ENCODE measurements around the gene MACC1. TPM values are rescaled to one million over a fixed set of nuclear protein-coding genes. Genes with fewer than 3 reads are reported as not detected.

MACC1 gene
- total RNA-seq, 1 donor from 2014 or later = 0.16 TPM

GRCh38 chr7:20232848-20233247 lies 15.7 kb upstream of the MACC1 start:
- intact Hi-C loops (cut with DNase I) = no loop called here
- no peak for DNase-seq (ENCODE audit: missing footprints)
- no peak for ATAC-seq

- ATAC-seq (peak; percentile 88), DNase-seq (ENCODE audit: missing footprints) (no peak)
- intact Hi-C loops (cut with DNase I) = no loop called here
Observed at GRCh38 chr7:20229646-20230500, 12.7 kb upstream of the MACC1 start.

GRCh38 chr7:20229081-20229480 lies 11.9 kb upstream of the MACC1 start:
- no peak for ATAC-seq
- intact Hi-C loops (cut with DNase I) = no loop called here
- no peak for DNase-seq (ENCODE audit: missing footprints)

DNA sequence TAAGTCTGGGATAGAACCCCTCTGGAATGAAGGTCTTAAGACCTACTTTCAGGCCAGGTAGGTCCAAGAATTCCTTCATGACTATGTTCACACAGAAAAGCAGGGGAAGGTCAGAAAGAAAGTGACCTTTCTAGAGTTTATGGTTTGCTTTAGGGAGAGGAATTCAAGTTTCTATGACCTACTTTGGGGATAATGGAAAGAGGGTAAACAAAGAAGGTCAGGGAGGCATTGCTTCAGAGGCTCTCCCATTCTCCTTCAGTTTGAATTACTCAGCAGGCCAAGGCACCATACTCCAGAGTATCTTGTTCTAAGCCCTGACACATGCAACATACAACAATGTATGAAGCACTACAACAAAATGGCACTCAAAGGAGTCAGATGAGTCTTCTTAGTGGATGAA lies 11.5 kb upstream of the MACC1 start:
- intact Hi-C loops (cut with DNase I) = no loop called here
- ATAC-seq = no peak
- DNase-seq (ENCODE audit: missing footprints) = no peak

GRCh38 chr7:20227291-20227795 lies 10.2 kb upstream of the MACC1 start:
- intact Hi-C loops (cut with DNase I) = no loop called here
- ATAC-seq (no peak), DNase-seq (ENCODE audit: missing footprints) (no peak)

GRCh38 chr7:20226860-20227259 lies 9.7 kb upstream of the MACC1 start:
- intact Hi-C loops (cut with DNase I) = no loop called here

GRCh38 chr7:20225384-20225783 lies 8.2 kb upstream of the MACC1 start:
- intact Hi-C loops (cut with DNase I) = no loop called here
- no peak for DNase-seq (ENCODE audit: missing footprints)
- no peak for ATAC-seq

More at GRCh38 chr7:20226860-20227259, 9.7 kb upstream of the MACC1 start:
- DNase-seq (ENCODE audit: missing footprints) (no peak), ATAC-seq (no peak)

DNA sequence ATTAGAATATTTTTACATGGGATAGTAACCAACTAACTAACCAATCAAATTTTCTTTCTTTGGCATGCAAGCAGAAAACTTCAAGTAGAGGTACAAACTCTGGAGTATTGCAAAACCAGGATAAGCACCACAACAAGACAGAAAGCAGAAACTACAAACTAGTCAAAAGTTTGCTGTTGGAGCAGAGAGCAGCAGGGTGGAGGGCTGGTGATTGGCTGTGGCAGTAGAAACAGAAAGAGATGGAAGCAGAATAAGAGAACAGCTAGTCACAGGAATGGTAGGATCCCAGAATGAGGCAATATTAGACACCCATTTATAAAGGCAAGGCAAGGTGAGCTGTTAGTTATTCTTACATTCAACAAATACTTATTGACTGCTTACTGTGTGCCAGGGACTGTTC lies 6.8 kb upstream of the MACC1 start:
- ATAC-seq = no peak
- DNase-seq (ENCODE audit: missing footprints) = no peak
- intact Hi-C loops (cut with DNase I) = no loop called here

- intact Hi-C loops (cut with DNase I) = no loop called here
- ATAC-seq (no peak), DNase-seq (ENCODE audit: missing footprints) (no peak)
Observed at GRCh38 chr7:20223356-20223755, 6.2 kb upstream of the MACC1 start.

DNA sequence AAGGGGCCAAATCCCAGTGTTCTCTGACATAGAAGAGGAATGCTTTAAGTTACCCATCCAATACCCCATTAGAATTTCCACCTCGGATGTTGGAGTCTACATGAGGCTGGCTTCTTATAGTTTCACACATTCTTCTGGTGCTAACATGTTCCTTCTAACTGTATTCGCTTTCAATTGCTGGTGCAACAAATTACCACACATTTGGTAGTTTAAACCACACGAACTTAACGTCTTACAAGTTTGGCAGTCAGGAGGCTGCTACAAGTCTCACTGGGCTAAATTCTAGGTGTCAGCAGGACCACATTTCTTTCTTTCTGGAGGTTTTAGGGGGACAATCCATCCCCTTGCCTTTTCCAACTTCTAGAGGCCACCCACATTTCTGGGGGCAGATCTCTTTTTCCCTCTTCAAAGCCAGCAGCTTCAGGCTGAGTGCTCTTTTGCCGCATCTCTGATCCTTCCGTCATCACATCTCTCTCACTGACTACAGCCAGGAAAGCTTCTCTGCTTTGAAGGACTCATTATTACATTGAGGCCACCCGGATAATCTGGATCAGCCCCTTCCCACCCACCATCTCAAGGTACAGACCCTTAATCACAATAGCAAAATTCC lies 5.1 kb upstream of the MACC1 start:
- no peak for ATAC-seq
- intact Hi-C loops (cut with DNase I) = no loop called here
- no peak for DNase-seq (ENCODE audit: missing footprints)

GRCh38 chr7:20220921-20221547 lies 3.9 kb upstream of the MACC1 start:
- no peak for DNase-seq (ENCODE audit: missing footprints)
- intact Hi-C loops (cut with DNase I) = no loop called here
- ATAC-seq = peak; percentile 56

DNA sequence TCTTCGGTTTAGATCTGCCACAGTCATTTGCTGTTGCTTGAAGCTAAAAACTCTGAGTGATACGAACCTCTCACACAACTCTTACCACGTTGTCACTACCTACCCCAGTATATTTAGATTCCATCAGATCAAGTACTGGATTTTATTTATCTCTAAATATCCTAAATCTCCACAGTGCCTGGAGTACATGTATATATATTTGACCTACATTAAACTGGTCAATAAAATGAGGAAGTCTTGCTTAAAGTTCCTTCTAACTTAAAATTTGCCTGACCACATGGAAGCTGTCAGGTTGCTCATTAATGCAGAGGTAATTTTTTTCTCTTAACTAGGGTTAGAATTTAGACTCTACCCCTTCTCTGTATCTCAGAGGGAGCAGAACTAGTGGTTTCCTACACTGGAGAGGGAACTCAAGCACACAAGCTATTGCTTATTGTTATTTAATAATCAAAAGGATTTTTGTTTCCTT lies 3.1 kb upstream of the MACC1 start:
- no peak for DNase-seq (ENCODE audit: missing footprints)
- intact Hi-C loops (cut with DNase I) = no loop called here
- no peak for ATAC-seq

DNA sequence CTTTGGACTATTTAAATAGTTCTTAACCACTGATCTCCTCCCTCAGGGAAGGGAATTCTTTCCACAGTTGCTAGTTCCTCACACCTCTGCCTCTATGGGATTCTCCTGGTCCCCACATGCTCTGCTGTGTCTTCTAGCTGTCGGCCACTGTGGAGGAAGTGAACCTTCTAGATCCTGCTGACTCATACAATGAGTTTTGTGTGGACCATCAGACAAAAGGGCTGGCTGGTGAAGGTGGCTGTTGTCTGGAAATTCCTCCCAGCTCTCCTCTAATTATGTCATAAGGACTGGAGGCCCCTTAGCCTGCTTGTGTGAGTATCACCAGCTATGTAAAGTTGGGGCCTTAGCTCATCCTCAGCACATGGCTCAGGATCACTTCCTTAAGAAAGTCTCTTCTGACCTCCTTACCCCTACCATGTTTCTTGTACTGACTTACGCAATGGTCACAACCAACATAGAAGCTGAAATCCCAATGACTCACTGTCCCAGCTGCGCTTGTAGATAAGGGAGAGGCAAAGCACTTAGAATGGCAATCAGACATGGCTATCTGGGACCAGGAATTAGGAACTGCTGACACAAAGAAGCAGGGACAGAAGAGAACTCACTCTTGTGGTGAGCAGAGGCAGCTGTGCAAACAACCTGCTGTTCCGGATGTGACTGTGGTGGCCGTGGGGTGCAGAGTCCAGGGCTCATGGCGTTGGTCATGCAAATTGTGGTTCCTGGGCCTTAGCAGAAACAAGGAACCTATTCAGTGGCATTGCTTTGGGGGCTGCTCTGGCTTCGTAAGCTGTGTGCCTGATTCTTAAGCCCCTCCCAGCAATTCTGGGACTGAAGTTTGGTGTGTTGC lies 2.5 kb upstream of the MACC1 start:
- ATAC-seq (peak; percentile 92), DNase-seq (ENCODE audit: missing footprints) (peak; percentile 71)
- intact Hi-C loops (cut with DNase I) = no loop called here

DNA sequence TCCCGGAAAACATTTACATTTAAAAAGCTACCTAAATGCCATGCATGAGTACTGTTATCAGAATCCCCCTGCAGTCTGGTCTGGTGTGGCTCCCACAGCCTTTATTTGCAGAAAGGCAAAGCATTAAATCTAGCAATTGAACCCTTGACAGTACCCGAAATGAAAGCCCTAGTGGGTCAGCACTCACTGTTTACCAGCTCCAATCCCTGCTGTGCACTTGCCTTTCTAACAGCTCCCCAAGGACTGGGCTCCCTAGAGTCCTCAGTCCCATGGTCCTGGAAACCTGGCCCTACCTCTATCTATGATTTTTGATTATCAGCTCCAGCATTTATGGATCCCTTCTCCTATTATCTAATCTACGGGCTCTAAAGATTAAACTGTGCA lies 1.9 kb upstream of the MACC1 start:
- ATAC-seq (no peak), DNase-seq (ENCODE audit: missing footprints) (no peak)
- intact Hi-C loops (cut with DNase I) = no loop called here

GRCh38 chr7:20218279-20218678 lies 1.1 kb upstream of the MACC1 start:
- ATAC-seq = no peak
- intact Hi-C loops (cut with DNase I) = no loop called here
- DNase-seq (ENCODE audit: missing footprints) = no peak

DNA sequence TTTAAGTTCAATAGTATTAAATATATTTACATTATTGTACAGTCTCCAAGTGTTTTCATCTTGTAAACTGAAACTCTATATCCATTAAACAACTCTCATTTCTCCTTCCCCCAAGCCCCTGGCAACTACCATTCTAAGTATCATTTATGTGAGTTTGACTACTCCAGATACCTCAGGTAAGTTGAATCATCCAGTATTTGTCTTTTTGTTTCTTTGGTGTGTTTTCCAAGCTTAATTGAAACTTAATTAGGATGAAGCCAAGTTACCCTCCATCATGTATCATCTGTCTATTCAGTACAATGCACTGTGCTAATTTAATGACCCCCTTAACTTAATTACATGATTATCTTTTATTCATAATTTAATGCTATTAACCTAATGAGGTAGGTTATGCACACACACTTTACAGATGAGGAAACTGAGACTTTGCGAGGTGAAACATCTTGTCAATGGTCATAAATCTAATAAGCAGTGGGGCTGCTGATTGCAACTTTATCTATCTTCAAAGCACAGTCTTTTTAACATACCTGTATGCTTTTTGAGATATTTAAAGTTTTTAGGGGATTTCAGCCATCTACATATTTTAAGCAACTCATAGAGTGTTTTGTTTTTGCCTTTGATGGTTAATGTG lies 663 bp downstream of the MACC1 start:
- ATAC-seq (no peak), DNase-seq (ENCODE audit: missing footprints) (no peak)
- intact Hi-C loops (cut with DNase I) = no loop called here

GRCh38 chr7:20214921-20215669 lies 2.1 kb downstream of the MACC1 start:
- ATAC-seq (no peak), DNase-seq (ENCODE audit: missing footprints) (no peak)
- intact Hi-C loops (cut with DNase I) = no loop called here

GRCh38 chr7:20214132-20214531 lies 3.1 kb downstream of the MACC1 start:
- DNase-seq (ENCODE audit: missing footprints) (no peak), ATAC-seq (no peak)
- intact Hi-C loops (cut with DNase I) = no loop called here
